HG03378 (cell line): Measurements from ENCODE around the gene DSCAML1.
A peak's percentile ranks its signal among the peaks of the same experiment; 100 is the strongest.
"Not testable (repeated sequence)": the region's sequence is repeated elsewhere in the genome, so short reads cannot be mapped to it uniquely, and the experiment has no call there.

Source experiments
- ATAC-seq: cut with Tn5 transposase; IDR thresholded peaks from one replicate; pipeline ENCODE4 v1.9.1; 2021; ENCODE audit warnings: mild to moderate bottlenecking, moderate library complexity; ENCODE audit not compliant: unreplicated experiment

DSCAML1 gene

DNA sequence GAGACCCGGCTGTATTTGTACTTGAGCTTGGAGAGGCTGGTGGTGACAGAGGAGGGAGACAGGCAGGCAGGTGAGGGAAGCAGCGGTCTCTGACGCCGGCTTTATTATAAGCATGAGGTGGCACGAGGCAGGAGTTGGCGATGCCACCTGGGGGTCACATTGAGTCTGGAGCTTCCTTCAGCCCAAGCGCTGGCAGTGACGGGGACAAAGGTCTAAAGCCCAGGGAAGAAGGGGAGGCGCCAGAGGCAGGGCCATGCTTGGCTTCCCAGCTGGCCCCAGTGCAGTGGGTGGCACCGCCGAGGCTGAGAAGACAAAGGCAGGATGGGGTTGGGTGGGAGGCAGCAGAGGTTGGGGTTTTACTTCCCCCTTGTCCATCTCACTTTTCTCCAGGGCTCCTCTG, 23.1 kb upstream of the DSCAML1 start:
- ATAC-seq = no peak

DNA sequence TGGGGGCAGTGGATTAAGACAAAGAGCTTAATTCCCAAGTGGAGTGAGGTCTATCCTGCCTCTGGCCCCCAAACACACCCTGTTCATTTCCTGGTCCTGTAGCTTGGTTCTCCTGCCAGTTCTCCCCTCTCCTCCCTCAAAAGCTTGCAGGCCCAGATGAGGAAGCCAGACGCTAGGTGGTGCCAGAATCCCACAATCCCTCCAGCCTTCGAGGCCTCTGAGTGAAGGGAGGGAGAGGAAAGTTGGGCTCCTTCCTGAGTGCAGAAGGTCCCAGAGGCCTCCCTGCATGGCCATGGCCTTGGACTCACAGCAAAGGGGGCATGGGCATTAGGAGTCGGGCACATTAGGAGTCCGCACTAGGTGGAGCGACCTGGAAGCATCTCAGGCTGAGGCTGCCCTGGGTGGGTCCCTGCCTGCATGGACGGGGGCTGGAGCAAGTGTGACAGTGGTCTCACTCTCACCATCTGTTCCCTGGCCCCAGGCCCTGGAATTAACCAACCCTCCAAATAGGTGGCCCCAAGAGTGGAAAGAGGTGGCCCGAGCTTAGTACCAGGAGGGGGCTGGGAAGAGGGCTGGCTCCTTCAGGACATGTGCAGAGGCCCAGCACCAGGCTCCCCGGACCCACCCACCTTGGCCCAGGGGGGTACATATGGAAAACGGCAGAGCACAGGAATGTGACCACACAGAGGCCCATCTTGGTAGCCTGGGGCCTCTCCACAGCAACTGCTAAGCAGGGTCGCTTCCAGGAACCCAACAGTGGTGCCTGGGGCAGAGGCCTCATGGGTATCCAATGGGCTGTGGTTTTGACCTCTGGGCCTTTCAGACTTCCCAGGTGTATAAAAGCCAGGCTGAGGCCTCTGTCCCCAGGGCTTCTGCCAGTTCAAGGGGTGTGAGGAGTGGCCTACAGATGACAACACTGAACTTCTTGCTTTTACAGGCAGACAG, 22.4 kb upstream of the DSCAML1 start:
- no peak for ATAC-seq

DNA sequence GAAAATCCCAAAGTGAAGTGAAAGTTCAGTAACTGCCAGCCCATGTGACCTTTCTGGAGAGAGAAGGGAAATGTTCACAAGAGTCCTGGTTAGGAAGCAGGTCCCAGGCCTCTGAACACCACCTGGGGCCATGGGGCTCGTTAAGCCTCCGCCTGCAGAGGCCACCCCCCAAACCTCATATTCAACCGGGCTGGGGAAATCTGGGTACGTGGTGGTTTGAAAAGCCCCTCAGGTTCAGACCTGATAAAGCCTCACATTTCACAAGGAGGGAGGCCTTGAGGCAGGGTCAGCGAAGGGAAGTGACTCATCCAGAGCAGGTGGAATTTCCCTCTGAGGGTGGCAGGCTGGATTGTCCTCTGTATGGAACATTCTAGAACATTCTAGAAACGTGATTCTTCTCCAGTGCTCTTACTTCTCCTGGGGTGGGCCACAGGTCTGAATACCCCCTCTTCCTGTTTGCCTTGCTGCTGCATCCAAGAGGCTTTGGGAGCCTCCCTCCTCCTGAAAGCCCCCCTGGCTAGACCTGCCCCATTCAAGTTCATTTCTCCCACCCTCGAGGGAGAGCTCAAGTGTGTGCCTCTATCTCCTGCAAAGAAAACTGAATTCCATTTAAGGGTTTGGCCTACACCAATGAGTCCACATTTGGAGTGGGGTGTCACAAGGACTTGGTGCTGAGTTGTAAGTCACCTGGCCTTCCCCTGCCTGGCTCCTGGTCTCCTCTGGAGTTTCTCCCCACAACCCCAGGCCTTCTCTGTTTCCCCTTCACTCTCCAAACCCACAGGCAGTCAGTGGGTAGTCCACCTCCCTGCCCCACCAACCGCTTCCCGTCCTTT, 21.2 kb upstream of the DSCAML1 start:
- ATAC-seq = peak; percentile 22

DNA sequence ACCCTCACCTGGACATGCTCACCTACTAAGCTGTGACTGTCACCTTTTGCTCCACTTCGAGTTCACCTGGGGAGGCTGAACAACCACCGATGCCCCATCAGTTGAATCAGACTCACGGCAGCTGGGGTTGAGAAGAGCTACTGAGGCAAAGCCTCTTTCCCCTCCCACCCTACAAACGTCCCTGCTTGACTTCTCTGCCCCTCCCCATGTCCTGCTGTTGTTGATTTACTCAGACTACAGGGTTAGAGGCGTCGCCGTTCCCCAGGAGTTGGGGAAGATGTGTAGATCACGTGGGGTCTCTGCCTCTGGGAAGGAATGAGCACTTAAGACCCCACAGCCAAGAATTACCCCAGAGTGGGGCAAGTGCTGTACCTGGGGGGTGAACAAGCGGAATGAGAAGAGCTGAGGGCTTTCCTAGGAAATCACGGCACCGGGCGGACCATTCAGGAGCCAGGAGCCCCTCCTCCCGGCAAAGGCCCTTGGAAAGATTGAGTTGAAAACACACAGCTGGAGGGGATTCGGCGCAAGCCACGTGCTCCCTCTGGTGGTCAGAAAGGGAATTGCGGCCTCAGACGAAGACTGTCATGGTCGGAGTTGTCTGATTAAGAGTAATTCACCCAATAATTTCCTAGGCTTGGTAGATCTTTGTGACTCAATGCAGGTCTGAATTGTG, 20.5 kb upstream of the DSCAML1 start:
- ATAC-seq = peak; percentile 25

DNA sequence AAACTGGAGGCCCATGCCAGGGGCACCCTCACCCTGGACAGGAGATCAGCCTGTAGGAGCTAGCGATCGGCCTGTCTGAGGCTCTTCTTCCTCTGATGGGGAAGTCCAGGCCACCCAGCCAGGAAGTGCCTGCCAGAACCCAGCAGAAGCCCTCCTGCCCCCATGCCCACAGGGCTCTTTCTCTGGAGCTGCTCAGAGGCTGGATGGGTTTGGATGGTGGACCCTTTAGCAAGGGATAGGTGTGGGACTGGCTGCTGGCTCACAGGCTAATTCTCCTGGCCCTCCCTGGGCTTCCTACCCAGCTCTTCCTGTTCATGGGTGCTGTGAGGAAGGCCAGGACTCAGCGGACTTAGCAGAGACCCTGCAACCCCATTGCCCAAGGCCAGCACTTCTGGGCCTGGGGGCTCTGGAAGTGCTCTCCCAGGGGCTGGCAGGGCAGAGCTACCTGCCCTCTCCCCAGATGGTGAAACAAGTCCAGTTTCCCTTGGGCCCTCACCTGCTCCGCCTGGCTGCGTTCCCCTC, 19.9 kb upstream of the DSCAML1 start:
- no peak for ATAC-seq

DNA sequence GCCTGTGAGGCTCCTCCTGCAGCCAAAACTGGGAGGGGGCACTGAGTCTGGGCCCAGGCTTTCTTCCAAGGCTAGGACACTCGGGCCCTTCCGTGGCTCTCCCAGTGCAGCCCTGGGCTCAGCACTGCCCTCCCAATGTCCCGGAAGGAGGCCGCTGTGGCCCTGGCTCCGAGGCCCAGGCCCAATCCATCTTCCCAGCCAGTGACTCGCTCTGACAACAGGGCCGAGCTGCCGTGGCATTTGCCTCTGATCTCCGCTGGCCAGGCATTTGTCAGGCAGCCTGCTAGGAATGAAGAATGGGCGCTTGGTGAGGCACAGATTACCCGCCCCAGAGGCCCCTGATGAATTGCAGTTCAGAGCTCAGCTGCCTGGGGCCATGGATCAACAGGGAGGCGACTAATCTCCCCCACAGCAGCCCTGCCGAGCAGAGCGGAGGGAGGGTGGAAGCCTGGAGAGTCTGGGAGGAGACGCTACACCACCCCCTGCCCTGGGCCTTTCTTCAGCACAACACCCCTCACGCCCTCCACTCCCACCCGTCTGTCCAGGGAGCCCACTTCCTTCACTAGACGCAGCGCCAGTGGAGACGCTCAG, 19.2 kb upstream of the DSCAML1 start:
- no peak for ATAC-seq

DNA sequence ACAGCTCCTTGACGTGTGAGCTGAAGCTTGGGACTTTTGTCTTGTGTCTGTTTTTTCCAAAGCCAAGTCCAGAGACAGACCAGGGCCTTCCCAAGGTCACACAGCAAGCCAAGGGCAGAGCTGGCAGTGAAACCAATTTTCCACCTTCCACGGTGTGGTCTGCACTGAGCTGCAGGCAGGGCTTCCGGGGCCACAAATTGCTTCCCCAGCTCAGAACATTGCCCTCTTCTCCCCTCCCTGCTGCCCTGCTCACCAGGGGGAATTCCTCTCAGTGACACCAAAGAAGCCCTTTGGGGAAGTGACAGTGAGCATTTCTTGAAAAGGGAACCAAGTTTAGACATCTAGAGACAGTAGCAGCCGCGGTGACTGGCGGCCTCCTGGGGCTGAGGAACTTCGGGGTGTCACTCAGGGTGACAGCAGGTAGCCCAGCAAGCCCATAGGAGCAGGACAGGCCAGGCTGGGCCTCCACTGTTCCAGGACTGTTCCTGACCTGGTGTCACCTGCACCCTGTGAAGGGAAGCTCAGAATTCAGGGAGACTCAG, 18.3 kb upstream of the DSCAML1 start:
- ATAC-seq = peak; percentile 70

DNA sequence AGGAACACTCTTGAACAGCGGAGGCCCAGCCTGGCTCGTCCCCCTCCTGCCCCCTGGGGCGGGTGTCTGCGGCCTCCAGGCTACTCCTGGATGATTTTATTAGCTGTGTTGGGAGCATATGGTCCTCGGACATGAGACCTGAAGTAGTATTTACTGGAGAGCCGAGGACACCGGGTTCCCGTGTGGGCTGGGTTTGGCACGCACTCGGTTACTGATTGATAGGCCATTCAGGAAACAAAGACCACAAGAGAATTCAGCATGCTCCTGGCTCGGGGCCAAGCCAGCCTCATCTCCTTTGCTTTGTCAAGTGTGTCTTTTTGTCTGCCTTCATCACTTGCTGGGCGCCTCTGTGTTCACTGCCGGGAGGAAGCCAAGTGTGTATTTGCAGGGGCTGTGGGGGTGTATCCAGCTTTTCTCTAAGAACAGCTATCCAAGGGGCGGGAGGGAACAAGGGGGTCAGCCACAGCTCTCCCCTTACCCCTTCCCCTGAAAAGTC, 17.8 kb upstream of the DSCAML1 start:
- peak; percentile 36 for ATAC-seq

DNA sequence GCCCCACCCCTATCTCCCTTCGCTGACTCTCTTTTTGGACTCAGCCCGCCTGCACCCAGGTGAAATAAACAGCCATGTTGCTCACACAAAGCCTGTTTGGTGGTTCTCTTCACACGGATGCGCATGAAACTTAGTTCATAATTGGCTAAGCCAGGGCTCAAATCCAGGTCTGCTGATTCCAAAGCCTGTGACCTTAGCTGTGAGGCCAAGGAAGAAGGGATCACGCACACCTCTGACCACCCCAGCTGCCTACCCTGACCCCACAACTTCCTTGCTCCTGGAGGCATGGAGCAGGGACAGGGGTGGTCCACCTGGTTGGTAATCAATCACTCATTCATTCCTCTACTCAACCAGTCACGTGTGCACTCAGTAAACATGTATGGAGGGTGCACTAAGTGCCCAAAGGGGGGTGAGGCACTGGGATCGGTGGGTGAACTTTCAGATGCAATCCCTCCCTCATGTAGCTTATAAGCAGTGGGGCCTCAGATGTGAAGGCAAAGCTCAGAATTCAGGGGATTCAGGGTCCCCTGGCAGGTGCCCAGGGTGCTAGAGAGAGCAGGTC, 17.3 kb upstream of the DSCAML1 start:
- no peak for ATAC-seq

DNA sequence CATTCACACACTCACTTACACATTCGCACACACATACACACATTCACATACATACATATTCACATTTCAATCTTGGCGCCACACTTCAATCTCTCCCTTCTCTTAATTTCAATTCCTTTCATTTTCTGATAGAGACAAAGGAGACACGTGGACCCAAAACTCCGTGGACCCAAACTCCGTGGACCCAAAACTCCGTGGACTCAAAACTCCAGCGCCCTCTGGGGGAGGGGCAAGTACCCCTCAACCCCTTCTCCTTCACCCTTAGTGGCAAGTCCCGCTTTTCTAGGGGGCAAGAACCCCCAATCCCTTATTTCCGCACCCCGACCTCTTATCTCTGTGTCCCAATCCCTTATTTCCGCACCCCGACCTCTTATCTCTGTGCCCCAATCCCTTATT, 13.0 kb upstream of the DSCAML1 start:
- not testable (repeated sequence) for ATAC-seq

DNA sequence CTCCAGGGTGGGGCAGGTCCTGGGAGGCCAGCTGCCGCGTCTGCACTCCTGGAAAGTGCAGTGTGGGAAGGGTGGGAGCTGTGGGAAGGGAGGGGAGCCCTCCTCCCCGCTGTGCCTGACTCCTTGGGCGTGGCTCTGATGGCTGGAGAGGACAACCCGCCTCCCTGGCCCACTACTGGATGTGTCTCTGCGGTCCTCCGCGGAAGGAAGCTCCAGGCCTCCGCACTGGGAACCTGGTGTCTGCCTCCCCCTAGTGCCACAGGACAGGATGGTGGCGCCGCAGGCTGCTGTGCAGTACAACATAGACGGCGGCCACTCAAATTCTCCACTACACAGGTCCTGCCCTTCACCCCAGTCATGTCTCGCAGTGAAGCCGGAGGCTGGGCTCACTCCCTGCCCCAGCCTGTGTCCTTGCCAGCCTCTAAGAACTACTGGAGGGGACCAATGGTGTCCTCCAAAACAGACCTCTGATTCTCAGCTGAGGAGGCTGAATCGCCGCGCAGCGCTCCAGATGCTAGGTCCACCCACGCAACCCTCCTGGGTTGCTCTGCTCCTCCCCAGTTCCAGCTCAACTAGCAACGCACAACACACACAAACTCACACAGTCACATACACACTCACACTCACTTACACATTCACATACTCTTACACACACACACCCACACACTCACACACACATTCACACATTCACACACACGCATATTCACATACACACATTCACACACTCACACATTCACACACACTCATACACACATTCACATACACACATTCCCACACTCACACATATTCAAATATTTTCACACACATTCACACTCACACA, 12.4 kb upstream of the DSCAML1 start:
- no peak for ATAC-seq

DNA sequence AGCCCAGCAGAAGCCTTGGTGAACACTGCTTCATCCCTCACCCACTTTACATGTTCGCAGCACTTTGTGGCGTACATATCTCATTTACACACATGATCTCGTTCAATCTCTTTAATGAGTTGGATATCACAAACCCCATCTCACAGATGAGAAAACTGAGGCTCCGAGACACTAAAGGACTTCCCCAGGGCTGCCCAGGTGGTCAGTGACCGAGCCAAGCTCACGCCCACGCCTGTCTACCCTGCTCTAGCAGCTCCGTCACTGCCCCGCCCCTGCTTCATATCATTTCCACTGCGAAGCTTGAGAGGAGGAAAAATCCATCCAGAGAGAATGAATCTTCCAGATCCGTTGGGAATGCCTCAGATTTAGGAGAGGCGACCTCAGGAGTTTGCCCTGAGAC, 11.8 kb upstream of the DSCAML1 start:
- no peak for ATAC-seq

DNA sequence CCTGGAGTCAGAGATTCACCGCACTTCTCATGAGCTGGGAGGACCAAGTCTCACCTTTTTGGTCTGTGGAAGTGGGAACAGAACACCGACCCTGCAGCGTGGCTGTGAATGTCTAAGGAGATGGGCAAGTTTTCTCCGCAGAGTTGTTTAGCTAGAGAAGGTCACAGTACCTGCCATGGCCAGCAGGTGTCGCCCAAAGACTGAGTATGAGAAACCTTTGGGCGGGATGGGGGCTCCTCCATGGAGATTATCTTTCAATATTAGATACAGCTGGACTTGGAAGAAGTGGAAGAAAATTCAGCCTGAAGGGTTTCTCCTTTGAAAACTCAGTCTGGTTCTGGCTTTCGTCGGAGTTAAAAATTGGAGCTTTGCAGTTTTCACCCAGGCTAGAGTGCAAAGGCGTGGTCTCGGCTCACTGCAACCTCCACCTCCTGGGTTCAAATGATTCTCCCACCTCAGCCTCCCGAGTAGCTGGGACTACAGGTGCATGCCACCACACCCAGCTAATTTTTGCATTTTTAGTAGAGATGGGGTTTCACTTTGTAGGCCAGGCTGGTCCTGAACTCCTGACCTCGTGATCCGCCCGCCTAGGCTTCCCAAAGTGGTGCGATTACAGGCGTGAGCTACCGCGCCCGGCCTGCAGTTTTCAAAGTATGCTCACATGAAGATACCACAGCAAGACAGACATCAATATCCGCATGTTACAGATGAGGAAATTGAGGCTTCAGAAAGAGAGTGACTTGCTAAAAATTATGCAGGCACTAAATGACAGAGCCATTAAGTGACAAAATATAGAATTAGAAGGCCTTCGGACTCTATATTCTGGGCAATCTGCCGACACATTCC, 10.7 kb upstream of the DSCAML1 start:
- no peak for ATAC-seq

DNA sequence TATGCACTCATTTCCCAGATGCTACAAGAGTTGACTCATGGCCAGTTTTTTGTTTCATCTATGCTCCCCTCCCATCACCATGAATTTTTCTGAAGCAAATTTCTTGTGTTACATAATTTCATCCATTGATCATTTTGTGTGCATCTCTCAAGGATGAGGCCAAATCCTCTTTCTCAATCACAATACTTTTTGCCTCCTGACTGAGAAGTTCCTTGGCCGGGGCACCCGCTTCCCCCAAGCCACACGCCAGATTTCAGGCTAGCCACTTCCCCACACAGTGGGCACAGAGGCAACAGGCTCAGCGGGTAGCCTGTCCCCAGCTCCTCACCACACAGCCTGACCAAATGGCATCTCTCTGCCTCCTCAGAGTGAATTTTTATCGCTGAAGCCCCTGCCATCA, 9.8 kb upstream of the DSCAML1 start:
- no peak for ATAC-seq

DNA sequence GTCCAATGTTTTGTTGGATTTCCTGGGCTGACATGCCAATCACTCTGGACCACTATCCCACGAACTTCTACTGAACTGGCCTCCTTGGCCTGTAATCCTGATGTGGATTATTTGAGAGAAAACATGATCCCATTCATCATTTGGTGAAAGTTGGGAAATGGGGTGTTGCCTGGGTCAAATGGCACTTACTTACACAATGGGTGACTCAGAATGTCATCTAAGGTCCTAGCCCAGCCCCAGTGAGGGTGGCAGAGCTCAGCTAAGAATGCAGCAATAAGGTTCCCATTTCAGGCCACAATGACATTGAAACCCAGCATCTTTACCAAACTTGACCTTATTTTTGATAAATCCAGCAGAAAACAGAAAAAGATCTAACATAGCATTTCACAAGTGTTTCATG, 8.0 kb upstream of the DSCAML1 start:
- ATAC-seq = no peak

DNA sequence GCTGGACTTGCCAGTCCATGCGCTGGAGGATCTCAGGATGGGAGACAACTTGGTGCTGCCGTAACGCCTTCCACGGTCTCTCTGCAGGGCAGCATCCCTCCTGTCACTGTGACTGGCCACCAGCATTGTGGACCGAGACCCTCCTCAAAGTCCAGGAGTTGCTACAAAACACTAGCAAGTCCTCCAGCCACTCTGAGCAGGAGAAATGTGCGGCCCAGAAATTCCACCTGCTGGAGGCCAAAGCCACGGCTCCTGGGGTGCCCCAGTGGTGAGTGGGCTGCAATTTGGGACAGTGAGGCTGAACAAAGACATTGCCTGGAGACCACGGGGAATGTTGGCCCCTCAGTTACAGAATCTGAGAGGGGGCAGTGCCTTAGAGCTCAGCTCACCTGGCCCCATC, 6.9 kb upstream of the DSCAML1 start:
- no peak for ATAC-seq

DNA sequence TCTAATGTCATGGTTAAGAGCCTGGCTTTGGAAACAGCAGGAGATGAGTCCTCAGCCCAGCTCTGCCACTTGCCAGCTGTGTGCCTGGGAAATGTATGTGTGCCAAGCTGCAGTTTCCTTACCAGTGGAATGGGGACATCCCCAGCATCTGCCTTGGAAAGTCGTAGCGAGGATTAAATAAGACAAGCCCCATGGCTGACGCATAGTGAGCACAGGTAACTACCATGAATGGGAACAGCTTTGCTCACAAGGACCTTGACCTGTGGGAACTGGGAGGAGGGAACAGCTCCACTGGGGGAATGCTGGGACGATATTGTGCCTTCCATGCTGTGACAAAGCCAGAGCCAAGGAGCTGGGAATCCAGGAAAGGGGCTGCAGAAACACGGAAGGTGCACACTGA, 2.6 kb upstream of the DSCAML1 start:
- no peak for ATAC-seq

DNA sequence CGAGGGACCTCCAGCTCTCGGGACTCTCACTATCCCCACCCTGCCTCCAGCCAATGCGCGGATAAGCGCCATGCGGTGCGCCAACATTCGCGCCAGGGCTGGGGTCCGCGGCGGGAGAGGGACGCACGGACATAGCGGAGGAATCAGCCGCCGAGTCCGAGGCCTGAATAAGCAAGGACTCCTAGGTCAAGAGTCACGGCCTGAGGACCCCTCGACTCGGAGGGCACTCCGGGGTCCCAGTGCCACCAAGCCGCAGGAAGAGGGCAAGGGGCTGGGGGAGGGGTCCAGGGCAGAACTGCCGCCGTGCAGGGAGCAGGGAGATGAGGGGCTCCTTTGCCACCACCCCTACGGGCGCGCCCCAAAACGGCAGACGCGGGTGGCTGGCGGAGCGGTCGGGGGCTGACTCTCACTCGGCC, 552 bp downstream of the DSCAML1 start:
- no peak for ATAC-seq
